T-cell (primary cell): Measurements from ENCODE around the gene SETBP1. TPM values are rescaled to one million over a fixed set of nuclear protein-coding genes. Genes with fewer than 3 reads are reported as not detected.

ENCODE experiments used
- ATAC-seq, 4 experiments: fragments of 200-7000 bp in 3 of 4; fragments of 150-1000 bp in 1 of 4; cut with Tn5 transposase; replicated peaks in 1 of 4; 1 replicate in 3 of 4; 2 replicates in 1 of 4; pipeline ENCODE4 v1.10.0; 2021; ENCODE audit warnings: moderate library complexity in 3 of 4, mild to moderate bottlenecking in 2 of 4, moderate number of reproducible peaks in 1 of 4
- CTCF ChIA-PET, 2 donors: fragments of 300-600 bp; sonication (Branson Sonifier 250); formaldehyde crosslinking; loops; one replicate each; lab custom pipeline; 2022; ENCODE audit warnings: antibody characterized with exemption in 2 of 2; lab: Charles Lee
- POLR2A ChIA-PET, 2 donors: fragments of 300-600 bp; sonication (Branson Sonifier 250); formaldehyde crosslinking; loops; one replicate each; lab custom pipeline; 2022; ENCODE audit warnings: antibody characterized with exemption in 2 of 2; lab: Charles Lee
- DNase-seq, 35 experiments: peaks; one replicate each; pipeline versions ENCODE4 v3.0.0 to v3.0.0-alpha.2; 2013 to 2023
- H3K27ac ChIP-seq: one replicate; pipeline ENCODE4 v1.5.1; 2013; ENCODE audit warnings: low read length
- H3K27me3 ChIP-seq, 2 experiments: replicated peaks in 1 of 2; 1 replicate in 1 of 2; 2 replicates in 1 of 2; pipeline versions ENCODE4 v1.6.1 to v1.7.0; 2013; ENCODE audit warnings: low read length in 1 of 2, mixed read lengths in 1 of 2; ENCODE audit not compliant: control insufficient read depth in 2 of 2, insufficient read depth in 2 of 2; ENCODE audit errors: extremely low read depth in 1 of 2
- H3K36me3 ChIP-seq, 2 donors: 1 replicate in 1 of 2; 2 replicates in 1 of 2; pipeline versions ENCODE4 v1.6.1 to v1.7.0; 2013; ENCODE audit warnings: low read length in 1 of 2; ENCODE audit not compliant: control insufficient read depth in 2 of 2, insufficient read depth in 1 of 2; ENCODE audit errors: extremely low read depth in 1 of 2
- H3K4me1 ChIP-seq, 2 experiments: 1 replicate in 1 of 2; 2 replicates in 1 of 2; pipeline versions ENCODE4 v1.6.1 to v1.7.0; 2013; ENCODE audit warnings: low read length in 2 of 2, mixed read lengths in 1 of 2; ENCODE audit not compliant: insufficient read depth in 2 of 2, control insufficient read depth in 1 of 2; ENCODE audit errors: extremely low read depth in 1 of 2
- H3K4me3 ChIP-seq, 2 donors: 1 replicate in 1 of 2; 2 replicates in 1 of 2; pipeline versions ENCODE4 v1.5.1 to v1.7.0; 2013; ENCODE audit warnings: mild to moderate bottlenecking in 2 of 2, low read length in 1 of 2, moderate library complexity in 1 of 2; ENCODE audit not compliant: control insufficient read depth in 1 of 2; ENCODE audit errors: extremely low read depth in 1 of 2
- H3K9me3 ChIP-seq: 2 replicates; pipeline ENCODE4 v1.7.0; 2013
- H3K27ac Mint-ChIP-seq, 2 donors: one replicate each; pipeline ENCODE4 v1.8.0; 2020 to 2021; ENCODE audit warnings: mild to moderate bottlenecking in 2 of 2, mixed read lengths in 2 of 2
- H3K27me3 Mint-ChIP-seq, 2 donors: one replicate each; pipeline ENCODE4 v1.8.0; 2021 to 2022; ENCODE audit warnings: mixed read lengths in 2 of 2
- H3K36me3 Mint-ChIP-seq: one replicate; pipeline ENCODE4 v1.8.0; 2021; ENCODE audit warnings: mixed read lengths
- H3K4me1 Mint-ChIP-seq, 3 donors: one replicate each; pipeline ENCODE4 v1.8.0; 2020 to 2022; ENCODE audit warnings: mixed read lengths in 3 of 3, mild to moderate bottlenecking in 1 of 3
- H3K4me3 Mint-ChIP-seq, 3 donors: one replicate each; pipeline ENCODE4 v1.8.0; 2020 to 2022; ENCODE audit warnings: mild to moderate bottlenecking in 3 of 3, mixed read lengths in 3 of 3, moderate library complexity in 3 of 3
- H3K9me3 Mint-ChIP-seq, 3 donors: one replicate each; pipeline ENCODE4 v1.8.0; 2020 to 2022; ENCODE audit warnings: mixed read lengths in 3 of 3
- WGBS: methylation state at CpG from one replicate; pipeline ENCODE4 v1.1.5; 2013; ENCODE audit warnings: missing lambda C conversion rate; ENCODE audit not compliant: insufficient coverage; 5-methylcytosine and 5-hydroxymethylcytosine counted together
- total RNA-seq, 35 experiments: library from RNA in 6 of 35; stranded (reverse) in 6 of 35; fragments of 120-200 nt in 1 of 35; gene quantifications; one replicate each; pipeline versions ENCODE4 v1.2.1 to v1.2.4 and lab custom pipeline; 2013 to 2026

Gene SETBP1
- total RNA-seq, 5 donors from 2014 or later (not counting 1 experiment from before 2014, with no cell fraction given), result 1.6 to 5.7 (median 3.2) TPM

DNA sequence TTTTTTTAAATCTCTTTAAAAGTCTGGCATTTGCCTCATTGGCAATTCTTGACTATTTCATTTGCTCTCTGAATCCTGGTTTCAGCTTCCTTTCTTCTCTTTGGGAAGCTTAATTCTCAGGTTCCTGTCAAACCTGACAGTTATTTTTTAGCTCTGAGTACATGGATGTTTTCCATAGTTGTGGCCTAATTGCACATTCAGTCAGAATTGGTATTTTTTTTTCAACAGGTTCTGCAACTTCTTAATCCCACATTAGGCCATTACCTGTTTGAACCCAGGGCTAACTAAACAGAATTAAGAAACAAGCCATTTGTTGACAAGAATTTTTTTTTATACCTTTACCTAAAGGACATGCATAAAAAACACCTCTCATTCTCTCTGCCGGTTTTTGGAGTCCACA is 338.8 kb downstream of the SETBP1 start:
- Mint-ChIP-seq H3K36me3 (no peaks in the 10 kb centered on the region), H3K4me3 (no peak overlapping the region)
- WGBS, result no CpG with 5 or more reads among the region's 1 CpG

DNA sequence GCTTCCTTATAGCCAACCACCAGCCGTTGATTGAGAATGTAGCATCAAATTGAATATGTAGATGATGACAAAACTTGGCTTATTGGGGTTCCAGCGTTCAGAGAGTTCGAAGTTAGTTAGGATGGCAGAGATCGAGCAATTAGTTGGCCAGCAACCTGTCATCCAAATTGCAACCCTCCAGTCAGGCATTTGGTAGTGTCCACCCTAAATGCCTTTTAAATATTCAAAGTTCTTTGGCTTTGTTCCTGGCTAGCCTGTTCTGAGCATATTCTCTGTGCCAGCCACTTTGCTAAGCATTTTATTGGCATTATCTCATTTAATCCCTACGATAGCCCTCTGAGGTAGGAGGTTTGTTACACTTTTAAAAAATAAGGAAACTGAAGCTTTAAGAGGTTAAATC is 342.8 kb downstream of the SETBP1 start:
- H3K4me3 Mint-ChIP-seq, result no peak overlapping the region
- H3K36me3 ChIP-seq, result no peaks in the 10 kb centered on the region
- H3K27me3 ChIP-seq, result no peaks in the 10 kb centered on the region
- ChIA-PET CTCF (no interaction called here), POLR2A (no interaction called here)
- H3K27ac ChIP-seq, result no peak overlapping the region
- no peaks in the 10 kb centered on the region for H3K4me1 ChIP-seq
- ATAC-seq, result no peak
- H3K36me3 Mint-ChIP-seq, result no peaks in the 10 kb centered on the region
- no peaks in the 10 kb centered on the region for H3K9me3 Mint-ChIP-seq
- H3K27ac Mint-ChIP-seq, result no peak overlapping the region
- WGBS, result no CpG with 5 or more reads among the region's 5 CpGs
- no peaks in the 10 kb centered on the region for H3K4me1 Mint-ChIP-seq
- H3K4me3 ChIP-seq, result no peak overlapping the region
- DNase-seq, result no peak
- no peaks in the 10 kb centered on the region for H3K9me3 ChIP-seq
- peaks cover 0 to 3% of the 10 kb centered on the region in 2 donors for H3K27me3 Mint-ChIP-seq

More for the DNA sequence above, 338.8 kb downstream of the SETBP1 start:
- Histone ChIP-seq H3K27me3 (no peaks in the 10 kb centered on the region), H3K4me3 (no peak overlapping the region), H3K36me3 (no peaks in the 10 kb centered on the region), H3K4me1 (no peaks in the 10 kb centered on the region), H3K9me3 (no peaks in the 10 kb centered on the region), H3K27ac (no peak overlapping the region)
- Mint-ChIP-seq H3K27ac (no peak overlapping the region), H3K4me1 (no peaks in the 10 kb centered on the region), H3K27me3 (peaks cover 0 to 6% of the 10 kb centered on the region in 2 donors), H3K9me3 (no peaks in the 10 kb centered on the region)
- ChIA-PET POLR2A (no interaction called here), CTCF (no interaction called here)
- DNase-seq (no peak), ATAC-seq (no peak)

DNA sequence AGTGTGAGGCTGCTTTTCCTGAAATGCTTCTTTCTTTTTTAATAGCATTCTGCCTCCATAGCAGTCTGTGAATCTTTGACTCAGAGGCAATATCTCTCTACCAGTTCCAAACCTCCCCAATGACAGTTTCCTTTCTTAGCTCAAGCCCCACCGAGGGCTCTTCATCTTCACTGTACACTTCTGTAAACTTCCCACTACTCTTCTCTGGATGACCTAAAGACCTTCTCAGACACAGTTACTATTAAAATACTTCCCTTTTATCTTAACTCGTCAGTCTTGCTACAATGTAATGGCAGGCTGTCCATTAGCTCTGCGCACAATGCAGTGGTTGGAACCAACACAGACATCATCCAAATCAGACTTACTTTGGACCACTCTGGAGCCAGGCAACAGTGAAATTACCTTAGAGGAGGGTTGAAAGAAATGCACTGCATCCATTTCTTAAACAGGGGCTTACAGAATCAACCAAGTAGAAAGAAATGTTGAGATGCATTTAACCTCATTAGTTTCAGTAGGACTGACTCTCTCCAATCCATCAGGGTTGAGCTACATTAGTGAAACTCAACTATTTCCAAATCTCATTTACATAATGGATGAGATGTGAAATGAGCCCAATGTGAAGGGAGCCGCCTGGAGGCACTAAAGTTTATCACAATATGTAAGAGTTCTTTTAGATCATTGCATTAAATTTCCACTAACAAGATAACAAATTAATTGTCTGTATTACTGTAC is 343.8 kb downstream of the SETBP1 start:
- Histone ChIP-seq H3K4me1 (no peaks in the 10 kb centered on the region), H3K27me3 (no peaks in the 10 kb centered on the region), H3K27ac (no peak overlapping the region), H3K36me3 (no peaks in the 10 kb centered on the region), H3K4me3 (no peak overlapping the region), H3K9me3 (no peaks in the 10 kb centered on the region)
- ATAC-seq (no peak), DNase-seq (no peak)
- Mint-ChIP-seq H3K27ac (no peak overlapping the region), H3K27me3 (no peaks in the 10 kb centered on the region), H3K4me1 (no peaks in the 10 kb centered on the region), H3K9me3 (no peaks in the 10 kb centered on the region), H3K4me3 (no peak overlapping the region), H3K36me3 (no peaks in the 10 kb centered on the region)
- CTCF ChIA-PET, result interaction anchor here in 1 of 2 donors (0.7 kb wide), 1 partner anchor 42 kb away, joined by 3 read pairs; no protein-coding TSS in a partner anchor
- POLR2A ChIA-PET, result no interaction called here
- 60% methylated on average over 1 of the region's 4 CpGs for whole genome bisulfite sequencing

DNA sequence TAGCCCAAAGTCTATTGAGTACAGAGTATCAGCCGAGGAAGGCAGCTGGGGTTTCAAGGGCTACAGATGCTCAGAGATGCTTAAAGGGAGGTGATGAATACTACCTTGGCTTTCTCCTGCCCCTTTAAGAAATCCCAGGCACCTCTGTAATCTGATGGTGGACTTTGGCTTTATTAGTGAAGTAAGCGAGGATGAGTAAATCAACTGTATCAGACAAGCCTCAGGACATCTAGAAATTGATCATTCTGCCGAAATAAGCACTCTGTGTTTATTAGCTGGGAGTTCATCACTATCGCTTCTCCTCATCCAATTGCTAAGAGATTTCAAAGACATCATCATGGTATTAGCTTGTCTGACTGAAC is 344.4 kb downstream of the SETBP1 start:
- ChIA-PET CTCF (interaction anchor here in 1 of 2 donors (0.7 kb wide), 1 partner anchor 42 kb away, joined by 3 read pairs; no protein-coding TSS in a partner anchor), POLR2A (no interaction called here)
- WGBS, result no CpG with 5 or more reads among the region's 4 CpGs

DNA sequence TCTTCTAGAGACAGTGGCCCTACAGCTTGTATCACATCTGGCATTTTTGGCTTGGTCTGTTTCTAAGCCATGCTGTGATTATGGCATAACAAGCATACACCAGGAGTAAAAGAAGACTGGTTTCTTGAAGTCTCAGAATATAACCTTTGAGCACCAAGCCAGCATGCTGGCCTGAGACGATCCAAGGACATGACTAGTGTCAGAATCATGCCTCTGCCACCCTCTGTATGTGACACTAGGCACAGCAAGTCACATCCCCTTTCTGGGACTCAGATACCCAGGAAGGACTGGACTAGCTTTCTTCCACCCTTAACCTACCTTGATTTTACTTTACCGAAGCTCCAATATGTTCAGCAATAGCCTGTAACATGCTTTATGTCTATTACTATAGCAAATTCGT is 345.5 kb downstream of the SETBP1 start:
- DNase-seq (no peak), ATAC-seq (no peak)
- H3K9me3 Mint-ChIP-seq, result no peaks in the 10 kb centered on the region
- no peaks in the 10 kb centered on the region for H3K9me3 ChIP-seq
- H3K27ac Mint-ChIP-seq, result no peak overlapping the region
- no peaks in the 10 kb centered on the region for H3K27me3 Mint-ChIP-seq
- H3K36me3 ChIP-seq, result no peaks in the 10 kb centered on the region
- no peaks in the 10 kb centered on the region for H3K36me3 Mint-ChIP-seq
- no peaks in the 10 kb centered on the region for H3K4me1 ChIP-seq
- H3K4me3 Mint-ChIP-seq, result no peak overlapping the region
- no peaks in the 10 kb centered on the region for H3K4me1 Mint-ChIP-seq
- no peak overlapping the region for H3K4me3 ChIP-seq
- ChIA-PET CTCF (no interaction called here), POLR2A (no interaction called here)
- H3K27me3 ChIP-seq, result no peaks in the 10 kb centered on the region
- 81% methylated on average over 3 of the region's 3 CpGs for WGBS
- no peak overlapping the region for H3K27ac ChIP-seq

More for the DNA sequence above, 344.4 kb downstream of the SETBP1 start:
- Mint-ChIP-seq H3K27ac (no peak overlapping the region), H3K4me3 (no peak overlapping the region), H3K9me3 (no peaks in the 10 kb centered on the region), H3K4me1 (no peaks in the 10 kb centered on the region), H3K36me3 (no peaks in the 10 kb centered on the region), H3K27me3 (no peaks in the 10 kb centered on the region)
- no peak for DNase-seq
- no peaks in the 10 kb centered on the region for H3K4me1 ChIP-seq
- no peak for ATAC-seq
- H3K9me3 ChIP-seq, result no peaks in the 10 kb centered on the region
- H3K36me3 ChIP-seq, result no peaks in the 10 kb centered on the region
- no peaks in the 10 kb centered on the region for H3K27me3 ChIP-seq
- H3K4me3 ChIP-seq, result no peak overlapping the region
- H3K27ac ChIP-seq, result no peak overlapping the region

DNA sequence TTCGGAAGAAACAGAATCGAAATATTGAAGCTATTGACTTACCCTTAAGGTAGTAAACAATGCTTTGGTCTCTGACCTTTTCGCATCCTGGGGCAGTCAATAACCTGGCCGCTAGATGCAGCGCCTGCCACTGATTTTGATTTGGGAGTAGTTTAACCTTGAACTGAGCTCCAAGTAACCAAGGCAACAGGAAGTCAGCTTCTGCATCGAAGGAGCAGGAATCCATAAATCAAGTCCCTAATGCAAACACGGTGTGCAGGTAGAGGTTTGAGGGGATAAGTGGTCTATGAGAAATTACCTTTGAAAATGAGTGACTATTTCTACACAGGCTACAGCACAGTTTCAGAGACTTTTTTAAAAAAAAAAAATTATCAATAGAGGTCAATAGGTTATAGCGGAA is 353.5 kb downstream of the SETBP1 start:
- DNase-seq (no peak), ATAC-seq (no peak)
- H3K36me3 Mint-ChIP-seq, result no peaks in the 10 kb centered on the region
- H3K27me3 Mint-ChIP-seq, result no peaks in the 10 kb centered on the region
- 96% methylated on average over 4 of the region's 8 CpGs for WGBS
- ChIA-PET POLR2A (no interaction called here), CTCF (no interaction called here)
- H3K4me3 ChIP-seq, result no peak overlapping the region
- no peaks in the 10 kb centered on the region for H3K9me3 ChIP-seq
- H3K36me3 ChIP-seq, result no peaks in the 10 kb centered on the region
- no peaks in the 10 kb centered on the region for H3K27me3 ChIP-seq
- no peak overlapping the region for H3K27ac ChIP-seq
- H3K4me1 Mint-ChIP-seq, result no peaks in the 10 kb centered on the region
- H3K4me3 Mint-ChIP-seq, result no peak overlapping the region
- H3K4me1 ChIP-seq, result no peaks in the 10 kb centered on the region
- H3K27ac Mint-ChIP-seq, result no peak overlapping the region
- no peaks in the 10 kb centered on the region for H3K9me3 Mint-ChIP-seq
